IgD-negative memory B cell (primary cell): Measurements from ENCODE around the gene NCOA3. TPM values are rescaled to one million over a fixed set of nuclear protein-coding genes. Genes with fewer than 3 reads are reported as not detected.

Source experiments
- H3K27ac Mint-ChIP-seq, 3 donors: one replicate each; pipeline ENCODE4 v1.8.0; 2020 to 2022; ENCODE audit warnings: mild to moderate bottlenecking in 3 of 3, mixed read lengths in 3 of 3, moderate library complexity in 1 of 3
- H3K27me3 Mint-ChIP-seq: one replicate; pipeline ENCODE4 v1.8.0; 2021; ENCODE audit warnings: mixed read lengths
- H3K36me3 Mint-ChIP-seq: one replicate; pipeline ENCODE4 v1.8.0; 2020; ENCODE audit warnings: mild to moderate bottlenecking, mixed read lengths
- H3K4me1 Mint-ChIP-seq, 3 donors: one replicate each; pipeline ENCODE4 v1.8.0; 2020 to 2022; ENCODE audit warnings: mixed read lengths in 3 of 3, mild to moderate bottlenecking in 1 of 3
- H3K4me3 Mint-ChIP-seq, 4 donors: one replicate each; pipeline ENCODE4 v1.8.0; 2020 to 2022; ENCODE audit warnings: mild to moderate bottlenecking in 4 of 4, mixed read lengths in 4 of 4, moderate library complexity in 3 of 4
- H3K9me3 Mint-ChIP-seq, 3 donors: one replicate each; pipeline ENCODE4 v1.8.0; 2020 to 2021; ENCODE audit warnings: mixed read lengths in 3 of 3, mild to moderate bottlenecking in 1 of 3
- polyA plus RNA-seq: library from polyadenylated mRNA; unstranded; fragments of 300-500 nt; fragmentation: Illumina TruSeq; gene quantifications from one replicate; pipeline ENCODE4 v1.2.3, GENCODE V29; 2021

NCOA3 gene
- polyA plus RNA-seq, 1 donor from 2014 or later: 64.7 TPM

GRCh38 chr20:47663354-47664067 lies 161.8 kb downstream of the NCOA3 start:
- Mint-ChIP-seq H3K4me1 (peaks cover 0 to 16% (median 5%) of the 10 kb centered on the region in 3 donors), H3K36me3 (no peaks in the 10 kb centered on the region), H3K27ac (peak overlapping the region; percentile 67 to 91 (median 80)), H3K27me3 (no peaks in the 10 kb centered on the region), H3K9me3 (no peaks in the 10 kb centered on the region), H3K4me3 (peak overlapping the region in 3 of 4 donors; percentile 3 to 39 (median 38))

GRCh38 chr20:47664068-47664437 lies 162.4 kb downstream of the NCOA3 start:
- Mint-ChIP-seq H3K9me3 (no peaks in the 10 kb centered on the region), H3K36me3 (no peaks in the 10 kb centered on the region), H3K27me3 (no peaks in the 10 kb centered on the region), H3K27ac (peak overlapping the region in 2 of 3 donors; percentile 80 to 91), H3K4me1 (peaks cover 0 to 16% (median 5%) of the 10 kb centered on the region in 3 donors), H3K4me3 (no peak overlapping the region)

DNA sequence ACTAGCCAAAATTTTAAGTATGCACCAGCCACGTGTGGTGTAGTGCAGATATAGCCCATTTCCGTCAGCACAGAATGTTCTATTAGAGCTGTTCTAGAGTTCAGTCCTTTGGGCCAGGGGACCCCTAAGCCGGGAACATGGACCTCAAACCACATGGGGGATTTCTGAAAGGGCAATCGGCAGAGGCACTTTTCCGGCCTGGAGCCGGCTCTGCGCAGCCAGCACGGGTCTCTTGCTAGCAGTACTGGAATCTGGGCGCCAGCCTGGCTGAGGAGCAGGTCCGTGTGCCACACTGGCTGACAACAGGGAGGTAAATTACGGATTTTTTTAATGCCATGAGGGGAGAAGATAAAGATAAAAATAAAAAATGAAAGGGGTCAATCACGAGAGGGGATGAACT lies 163.1 kb downstream of the NCOA3 start:
- peaks cover 0 to 16% (median 5%) of the 10 kb centered on the region in 3 donors for H3K4me1 Mint-ChIP-seq
- H3K9me3 Mint-ChIP-seq: no peaks in the 10 kb centered on the region
- H3K27ac Mint-ChIP-seq: peak overlapping the region in 1 of 3 donors; percentile 80
- H3K27me3 Mint-ChIP-seq: no peaks in the 10 kb centered on the region
- no peaks in the 10 kb centered on the region for H3K36me3 Mint-ChIP-seq
- no peak overlapping the region for H3K4me3 Mint-ChIP-seq

GRCh38 chr20:47665221-47665991 lies 163.7 kb downstream of the NCOA3 start:
- Mint-ChIP-seq H3K4me1 (peaks cover 0 to 16% (median 5%) of the 10 kb centered on the region in 3 donors), H3K27me3 (no peaks in the 10 kb centered on the region), H3K4me3 (no peak overlapping the region), H3K27ac (peak overlapping the region in 1 of 3 donors; percentile 80), H3K9me3 (no peaks in the 10 kb centered on the region), H3K36me3 (no peaks in the 10 kb centered on the region)

DNA sequence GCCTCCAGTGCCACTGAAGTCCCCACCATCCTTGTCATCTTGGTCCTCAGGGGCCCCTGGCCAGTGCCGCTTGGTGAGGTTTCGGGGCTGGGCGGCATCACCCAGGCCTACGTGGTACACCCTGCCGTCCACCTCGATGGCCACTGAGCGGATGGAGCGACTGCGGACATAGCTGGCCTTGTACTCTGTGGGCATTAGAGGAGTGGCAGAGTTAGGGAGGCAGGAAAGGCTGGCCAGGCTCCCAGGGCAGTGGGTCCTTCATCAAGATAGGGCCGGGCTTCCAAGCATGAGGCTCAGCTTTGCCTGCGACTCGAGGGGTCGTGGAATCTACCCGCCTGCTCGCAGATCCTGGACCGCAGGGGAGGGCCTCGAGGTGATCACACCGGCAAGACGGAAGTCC lies 164.6 kb downstream of the NCOA3 start:
- peaks cover 0 to 16% (median 5%) of the 10 kb centered on the region in 3 donors for H3K4me1 Mint-ChIP-seq
- no peaks in the 10 kb centered on the region for H3K27me3 Mint-ChIP-seq
- peak overlapping the region in 2 of 4 donors; percentile 12 to 48 for H3K4me3 Mint-ChIP-seq
- H3K36me3 Mint-ChIP-seq: no peaks in the 10 kb centered on the region
- no peaks in the 10 kb centered on the region for H3K9me3 Mint-ChIP-seq
- H3K27ac Mint-ChIP-seq: peak overlapping the region in 2 of 3 donors; percentile 80 to 87

DNA sequence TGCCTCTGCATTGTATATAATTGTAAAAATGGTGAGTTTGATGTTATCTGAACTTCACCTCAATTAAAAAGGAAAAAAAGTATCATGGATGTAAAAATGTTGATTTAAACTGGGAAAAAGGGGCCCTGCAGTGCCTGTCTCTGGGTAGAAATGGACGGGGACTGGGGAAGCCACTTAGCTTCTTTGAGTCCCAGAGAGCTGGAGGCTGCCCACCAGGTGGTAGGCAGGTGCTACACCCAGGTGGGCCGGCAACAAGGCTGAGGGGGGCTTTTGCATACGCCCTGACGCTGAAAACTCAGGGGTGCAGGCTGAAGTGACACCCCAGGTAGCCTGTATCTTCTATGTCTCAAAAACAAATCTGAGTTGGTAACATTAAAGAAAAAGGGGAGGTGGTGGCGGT lies 165.4 kb downstream of the NCOA3 start:
- Mint-ChIP-seq H3K27me3 (no peaks in the 10 kb centered on the region), H3K4me3 (peak overlapping the region in 2 of 4 donors; percentile 28 to 48), H3K27ac (peak overlapping the region in 2 of 3 donors; percentile 80 to 87), H3K4me1 (peaks cover 0 to 16% (median 5%) of the 10 kb centered on the region in 3 donors), H3K9me3 (no peaks in the 10 kb centered on the region), H3K36me3 (no peaks in the 10 kb centered on the region)

- H3K4me1 Mint-ChIP-seq: peaks cover 0 to 16% (median 5%) of the 10 kb centered on the region in 3 donors
- H3K27me3 Mint-ChIP-seq: no peaks in the 10 kb centered on the region
- H3K4me3 Mint-ChIP-seq: peak overlapping the region in 1 of 4 donors; percentile 55
- no peaks in the 10 kb centered on the region for H3K9me3 Mint-ChIP-seq
- H3K36me3 Mint-ChIP-seq: no peaks in the 10 kb centered on the region
- peak overlapping the region in 2 of 3 donors; percentile 80 to 87 for H3K27ac Mint-ChIP-seq
Measured at GRCh38 chr20:47667531-47668312, 166.0 kb downstream of the NCOA3 start.

DNA sequence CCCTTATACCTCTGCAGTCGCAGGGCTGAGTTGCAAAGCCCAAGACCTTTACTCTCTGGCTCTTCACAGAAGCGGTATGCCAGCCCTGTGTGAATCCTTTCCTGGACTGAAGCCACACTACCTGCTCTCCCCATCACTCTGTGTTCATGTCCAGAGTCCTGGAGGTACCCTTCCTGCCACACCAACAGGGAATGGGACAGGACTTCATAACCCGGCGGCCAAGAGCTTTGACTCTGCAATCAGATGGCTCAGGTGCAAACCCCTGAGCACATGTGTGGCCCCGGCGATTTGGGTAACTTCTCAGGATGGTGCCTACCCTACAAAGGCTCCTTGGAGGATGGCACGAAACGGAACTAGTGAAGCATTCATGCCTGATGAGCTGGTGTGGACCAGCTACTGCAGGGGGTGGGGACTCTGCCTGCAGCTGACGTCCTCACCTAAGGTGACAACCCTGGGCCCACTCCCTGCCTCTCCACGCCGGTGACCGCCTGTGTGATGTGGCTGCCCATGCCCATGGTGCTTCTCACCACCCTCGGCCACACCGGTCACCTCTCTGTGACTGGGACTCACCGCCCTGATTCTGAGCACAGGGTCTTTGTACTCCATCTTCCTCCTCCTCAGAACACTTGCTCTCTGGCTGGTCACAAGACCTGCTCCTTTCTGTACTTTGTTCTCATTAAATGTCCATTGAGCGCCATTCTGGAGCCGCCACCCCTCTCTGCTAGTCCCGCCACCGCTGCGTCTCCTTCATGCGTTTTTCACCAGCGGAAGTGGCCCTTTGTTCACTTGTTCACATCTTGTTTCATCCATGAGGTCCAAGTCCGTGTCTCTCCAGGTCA lies 166.8 kb downstream of the NCOA3 start:
- peaks cover 0 to 15% (median 4%) of the 10 kb centered on the region in 3 donors for H3K4me1 Mint-ChIP-seq
- peak overlapping the region; percentile 75 to 86 (median 80) for H3K27ac Mint-ChIP-seq
- no peak overlapping the region for H3K4me3 Mint-ChIP-seq
- H3K27me3 Mint-ChIP-seq: no peaks in the 10 kb centered on the region
- H3K36me3 Mint-ChIP-seq: no peaks in the 10 kb centered on the region
- H3K9me3 Mint-ChIP-seq: no peaks in the 10 kb centered on the region

DNA sequence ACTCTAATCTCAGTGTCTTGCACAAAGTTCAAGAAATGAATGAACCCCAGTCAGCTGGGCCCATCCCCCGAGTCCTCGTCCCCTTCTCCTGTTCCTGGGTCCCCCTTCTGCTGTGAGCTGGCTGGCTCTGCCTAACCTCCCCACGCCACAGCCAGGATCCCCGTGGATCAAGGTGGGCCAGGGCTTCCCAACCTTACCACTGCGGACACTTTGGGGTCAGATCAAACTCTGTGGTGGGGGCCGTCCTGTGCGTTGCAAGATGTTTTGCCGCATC lies 167.4 kb downstream of the NCOA3 start:
- H3K4me1 Mint-ChIP-seq: peaks cover 0 to 10% (median 0%) of the 10 kb centered on the region in 3 donors
- no peaks in the 10 kb centered on the region for H3K9me3 Mint-ChIP-seq
- no peak overlapping the region for H3K4me3 Mint-ChIP-seq
- H3K36me3 Mint-ChIP-seq: no peaks in the 10 kb centered on the region
- H3K27ac Mint-ChIP-seq: peak overlapping the region; percentile 25 to 86 (median 80)
- no peaks in the 10 kb centered on the region for H3K27me3 Mint-ChIP-seq

GRCh38 chr20:47669489-47669888 lies 167.8 kb downstream of the NCOA3 start:
- peak overlapping the region; percentile 67 to 86 (median 80) for H3K27ac Mint-ChIP-seq
- peak overlapping the region in 1 of 4 donors; percentile 46 for H3K4me3 Mint-ChIP-seq
- no peaks in the 10 kb centered on the region for H3K27me3 Mint-ChIP-seq
- peaks cover 0 to 8% (median 0%) of the 10 kb centered on the region in 3 donors for H3K4me1 Mint-ChIP-seq
- no peaks in the 10 kb centered on the region for H3K36me3 Mint-ChIP-seq
- H3K9me3 Mint-ChIP-seq: no peaks in the 10 kb centered on the region

DNA sequence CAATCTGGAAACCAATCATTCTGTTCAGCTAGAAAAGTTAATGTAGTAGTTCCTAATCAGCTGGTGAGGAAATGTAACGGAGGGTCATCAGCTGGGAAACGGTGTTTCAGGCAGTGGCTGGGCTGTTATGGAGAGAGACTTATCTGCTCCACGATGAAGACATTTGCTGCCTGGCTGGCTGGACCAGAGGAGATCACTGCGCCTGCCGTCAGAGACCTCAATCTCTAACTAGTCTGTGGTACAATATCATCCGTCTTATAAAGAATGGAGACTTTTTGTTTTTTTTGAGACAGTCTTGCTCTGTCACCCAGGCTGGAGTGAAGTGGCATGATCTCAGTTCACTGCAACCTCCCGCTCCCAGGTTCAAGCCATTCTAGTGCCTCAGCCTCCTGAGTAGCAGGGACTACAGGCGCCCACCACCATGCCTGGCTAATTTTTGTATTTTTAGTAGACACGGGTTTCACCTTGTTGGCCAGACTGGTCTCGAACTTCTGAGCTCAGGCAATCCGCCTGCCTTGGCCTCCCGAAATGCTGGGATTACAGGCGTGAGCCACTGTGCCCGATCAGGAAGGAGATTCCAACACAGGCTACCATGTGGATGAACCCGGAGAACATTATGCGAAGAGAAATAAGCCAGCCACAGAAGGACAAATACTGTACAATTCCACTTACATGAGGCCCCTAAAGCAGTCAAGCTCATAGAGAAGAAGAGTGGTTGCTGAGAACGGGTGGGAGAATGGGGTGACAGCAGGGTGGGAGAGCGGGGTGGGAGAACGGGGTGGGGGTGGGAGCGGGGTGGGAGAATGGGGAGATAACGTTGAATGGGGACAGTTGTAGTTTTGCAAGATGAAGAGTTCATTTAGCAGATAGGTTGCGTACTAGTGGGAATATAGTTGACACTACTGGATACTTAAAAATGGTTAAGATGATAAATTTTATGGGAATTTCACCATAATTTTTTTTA lies 168.5 kb downstream of the NCOA3 start:
- H3K27ac Mint-ChIP-seq: peak overlapping the region; percentile 50 to 80 (median 67)
- H3K4me1 Mint-ChIP-seq: peaks cover 0 to 5% (median 0%) of the 10 kb centered on the region in 3 donors
- H3K27me3 Mint-ChIP-seq: no peaks in the 10 kb centered on the region
- H3K9me3 Mint-ChIP-seq: no peaks in the 10 kb centered on the region
- H3K36me3 Mint-ChIP-seq: no peaks in the 10 kb centered on the region
- peak overlapping the region in 1 of 4 donors; percentile 46 for H3K4me3 Mint-ChIP-seq

- H3K4me1 Mint-ChIP-seq: peaks cover 0 to 5% (median 0%) of the 10 kb centered on the region in 3 donors
Measured at GRCh38 chr20:47670913-47671312, 169.2 kb downstream of the NCOA3 start.

DNA sequence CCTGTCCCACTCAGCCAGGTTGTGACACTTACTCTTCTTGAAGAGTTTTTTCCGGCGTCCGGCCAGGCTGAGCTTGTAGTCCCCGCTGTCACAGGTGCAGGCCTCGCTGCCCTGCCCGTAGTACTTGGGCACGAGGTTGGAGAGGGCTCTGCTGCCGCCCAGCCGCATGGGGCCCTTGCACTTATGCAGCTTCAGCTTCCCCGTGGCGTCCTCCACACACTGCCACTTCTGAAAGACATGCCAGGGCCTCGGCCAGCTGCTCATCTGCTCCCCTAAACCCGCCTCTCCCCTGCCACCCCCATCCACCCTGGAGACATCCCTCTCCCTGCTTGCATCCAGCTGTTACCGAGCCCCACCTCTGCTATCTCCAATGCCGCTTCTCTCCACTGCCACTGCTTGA lies 170.5 kb downstream of the NCOA3 start:
- Mint-ChIP-seq H3K27me3 (no peaks in the 10 kb centered on the region), H3K36me3 (no peaks in the 10 kb centered on the region), H3K27ac (peak overlapping the region in 1 of 3 donors; percentile 39), H3K4me3 (no peak overlapping the region), H3K4me1 (peaks cover 0 to under 1% (median 0%) of the 10 kb centered on the region in 3 donors), H3K9me3 (no peaks in the 10 kb centered on the region)

More at GRCh38 chr20:47670913-47671312, 169.2 kb downstream of the NCOA3 start:
- Mint-ChIP-seq H3K9me3 (no peaks in the 10 kb centered on the region), H3K27me3 (no peaks in the 10 kb centered on the region), H3K27ac (peak overlapping the region in 2 of 3 donors; percentile 69 to 76), H3K36me3 (no peaks in the 10 kb centered on the region), H3K4me3 (no peak overlapping the region)
